GM03348 (cell line): ENCODE data around the gene CDS1.
"Not testable (repeated sequence)": the region's sequence is repeated elsewhere in the genome, so short reads cannot be mapped to it uniquely, and the experiment has no call there.

ENCODE experiments used
- DNase-seq: peaks from one replicate; pipeline ENCODE4 v3.0.0; 2012; ENCODE audit warnings: low spot score

The CDS1 gene

GRCh38 chr4:84673475-84674240 lies 90.7 kb downstream of the CDS1 start:
- DNase-seq, result peak; percentile 73

GRCh38 chr4:84677093-84677492 lies 94.2 kb downstream of the CDS1 start:
- DNase-seq, result no peak

- DNase-seq, result no peak
Measured at GRCh38 chr4:84677995-84678394, 95.1 kb downstream of the CDS1 start.

GRCh38 chr4:84678976-84679744 lies 96.2 kb downstream of the CDS1 start:
- DNase-seq, result no peak

GRCh38 chr4:84680956-84681355 lies 98.0 kb downstream of the CDS1 start:
- no peak for DNase-seq

GRCh38 chr4:84681486-84682274 lies 98.8 kb downstream of the CDS1 start:
- DNase-seq, result peak; percentile 82

DNA sequence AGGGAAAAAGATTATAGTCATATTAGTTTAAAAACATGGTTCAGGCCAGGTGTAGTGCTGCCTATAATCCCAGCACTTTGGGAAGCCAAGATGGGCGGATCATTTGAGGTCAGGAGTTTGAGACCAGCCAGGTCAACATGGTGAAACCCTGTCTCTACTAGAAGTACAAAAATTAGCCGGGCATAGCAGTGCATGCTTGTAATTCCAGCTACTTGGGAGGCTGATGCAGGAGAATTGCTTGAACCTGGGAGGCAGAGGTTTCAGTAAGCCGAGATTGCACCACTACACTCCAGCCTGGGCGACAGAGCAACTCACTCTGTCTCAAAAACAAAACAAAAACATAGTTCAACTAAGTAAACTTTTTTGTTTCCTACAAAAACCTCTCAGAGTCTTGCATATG lies 99.7 kb downstream of the CDS1 start:
- DNase-seq, result not testable (repeated sequence)

GRCh38 chr4:84683064-84683850 lies 100.3 kb downstream of the CDS1 start:
- no peak for DNase-seq

GRCh38 chr4:84684361-84684760 lies 101.4 kb downstream of the CDS1 start:
- DNase-seq, result no peak

GRCh38 chr4:84685105-84685504 lies 102.2 kb downstream of the CDS1 start:
- no peak for DNase-seq

DNA sequence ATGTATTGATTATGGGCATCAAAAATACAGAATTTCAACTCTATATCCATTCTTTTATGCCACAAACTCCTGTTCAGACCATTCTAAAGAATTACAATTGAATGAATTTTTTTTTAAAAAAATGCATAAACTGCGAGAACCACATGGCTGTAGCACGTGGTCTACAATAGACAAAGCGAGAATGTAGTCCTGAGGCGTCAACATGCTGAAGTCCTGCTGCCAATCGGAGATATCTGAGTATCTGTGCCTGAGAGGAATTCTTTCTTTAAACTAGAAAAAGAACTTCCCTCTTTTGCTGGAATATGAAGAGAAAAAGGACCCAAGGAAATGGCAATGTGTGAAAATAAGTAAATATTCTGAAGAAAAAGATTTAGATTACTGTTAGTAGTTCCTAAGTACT lies 105.7 kb downstream of the CDS1 start:
- DNase-seq, result no peak

DNA sequence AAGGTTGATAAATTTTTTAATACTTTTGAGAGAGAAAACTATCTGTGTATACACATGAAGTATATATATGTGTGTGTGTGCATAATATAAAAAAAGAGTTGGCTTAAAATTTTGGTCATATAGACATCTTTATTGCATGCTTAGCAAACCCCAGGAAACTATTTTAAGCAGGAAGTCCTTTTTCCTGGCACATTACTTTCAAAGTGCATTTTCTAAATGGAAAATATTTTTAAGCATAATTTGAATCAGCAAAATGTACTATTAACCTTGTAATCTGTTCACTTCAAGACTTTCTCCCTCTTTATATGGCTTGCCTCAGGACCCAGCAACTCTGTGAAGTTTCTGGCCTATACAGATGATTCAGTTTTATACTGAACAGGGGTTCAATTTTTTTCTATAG lies 106.3 kb downstream of the CDS1 start:
- no peak for DNase-seq

DNA sequence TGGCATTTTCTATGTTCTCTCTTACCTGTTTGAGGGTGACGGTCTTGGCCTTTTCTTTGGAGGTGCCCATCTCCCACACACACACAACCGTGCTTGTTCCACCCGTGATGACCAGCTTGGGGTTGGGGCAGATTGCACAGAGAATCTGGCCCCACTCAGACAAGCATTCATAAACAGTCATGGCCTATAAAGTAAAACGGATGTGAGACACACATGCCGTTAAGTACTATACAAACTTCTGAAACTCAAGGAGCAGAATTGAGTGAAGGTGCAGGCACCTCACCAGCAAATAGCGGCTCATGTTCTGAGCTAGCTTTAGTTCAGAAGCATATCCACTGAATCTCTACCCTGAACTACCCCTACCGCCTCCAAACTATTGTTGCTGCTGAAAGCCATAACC lies 107.6 kb downstream of the CDS1 start:
- no peak for DNase-seq

DNA sequence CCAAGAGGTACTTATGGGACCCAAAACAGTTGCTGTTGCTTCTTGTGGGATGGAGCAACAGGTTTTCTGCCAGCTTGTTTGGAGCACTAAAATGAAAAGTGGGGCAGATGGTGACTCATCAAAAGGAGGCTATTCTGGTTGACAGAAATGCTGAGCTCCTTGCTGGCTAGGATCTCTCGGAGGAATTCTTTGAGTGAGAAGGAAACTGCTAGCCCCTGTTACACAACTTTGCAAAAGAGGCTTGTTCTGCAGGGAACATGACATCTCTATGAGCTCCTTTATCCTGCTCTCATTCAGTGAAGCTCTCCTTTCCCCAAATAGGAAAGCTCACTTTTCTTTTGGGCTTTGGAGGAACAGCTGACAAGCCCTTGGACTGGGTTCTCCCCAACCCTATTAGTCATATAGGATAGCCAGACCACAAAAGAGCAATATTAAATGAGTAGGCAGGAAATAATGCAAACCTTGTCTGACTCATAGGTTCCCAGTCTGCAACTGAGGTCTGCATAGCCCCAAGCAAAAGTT lies 108.3 kb downstream of the CDS1 start:
- peak; percentile 84 for DNase-seq

DNA sequence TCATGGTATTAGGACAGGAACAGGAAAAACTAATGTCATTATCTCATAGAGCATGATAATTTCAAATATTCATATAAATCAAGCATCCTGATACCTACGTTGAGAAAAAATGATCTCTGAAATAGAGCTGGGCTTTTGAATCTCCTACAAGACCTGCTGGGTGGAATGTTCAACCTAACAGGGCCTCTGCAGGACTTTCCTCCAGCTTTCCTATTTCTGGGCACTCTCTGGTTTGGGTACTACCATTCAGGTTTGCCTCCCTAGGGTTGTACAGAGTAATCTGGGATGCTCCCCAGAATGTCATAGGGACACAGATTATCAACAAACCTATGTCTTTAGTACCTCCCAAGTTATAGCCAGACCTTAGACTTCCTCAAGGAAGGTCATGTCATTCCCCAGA lies 108.9 kb downstream of the CDS1 start:
- DNase-seq, result no peak

- DNase-seq, result no peak
Measured at GRCh38 chr4:84697159-84697558, 114.2 kb downstream of the CDS1 start.

DNA sequence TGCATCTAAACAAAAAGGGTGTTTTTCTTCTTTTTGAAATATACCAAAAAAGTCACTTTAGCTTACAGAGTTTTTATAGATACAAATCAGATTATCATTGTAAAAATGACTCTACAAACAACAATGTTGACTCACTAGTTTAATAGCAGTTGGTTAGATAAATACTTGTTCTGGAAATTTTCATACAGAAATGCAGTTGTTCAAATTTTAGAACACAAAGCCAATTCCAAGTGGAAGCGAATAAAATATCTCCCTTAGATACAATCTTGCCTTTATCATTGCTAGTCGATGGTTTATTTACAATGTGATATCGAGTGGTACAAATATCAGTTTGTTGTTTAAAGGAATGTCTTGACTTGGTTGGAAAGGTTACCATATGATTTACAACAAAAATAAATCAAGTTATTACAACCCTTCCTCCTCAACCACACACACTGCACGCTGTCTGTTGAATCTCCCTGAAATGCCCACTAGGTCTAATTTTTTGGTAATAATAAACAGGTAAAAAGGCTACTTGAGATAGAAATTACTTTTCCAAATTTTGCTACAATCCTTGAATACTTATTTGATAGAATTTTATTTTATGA lies 114.8 kb downstream of the CDS1 start:
- DNase-seq, result peak; percentile 21

GRCh38 chr4:84699001-84699671 lies 116.2 kb downstream of the CDS1 start:
- no peak for DNase-seq
